ENCODE measurements around the gene QTRT2.

The QTRT2 gene

DNA sequence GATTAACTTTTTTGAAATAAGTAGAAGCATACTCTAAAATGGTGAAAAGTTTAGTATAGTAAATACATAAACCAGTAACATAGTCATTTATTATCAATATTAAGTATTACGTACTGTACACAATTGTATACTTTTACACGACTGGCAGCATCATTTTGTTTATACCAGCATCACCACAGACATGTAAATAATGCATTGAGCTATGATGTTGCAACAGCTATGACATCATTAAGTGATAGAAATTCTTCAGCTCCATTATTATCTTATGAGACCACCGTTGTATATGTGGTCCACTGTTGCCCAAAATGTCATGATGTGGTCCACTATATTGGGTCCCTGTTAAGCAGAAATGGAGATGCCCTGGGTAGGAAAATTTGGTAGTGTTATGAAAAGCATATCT lies 71.0 kb downstream of the QTRT2 start:
- DNase-seq = no peak

DNA sequence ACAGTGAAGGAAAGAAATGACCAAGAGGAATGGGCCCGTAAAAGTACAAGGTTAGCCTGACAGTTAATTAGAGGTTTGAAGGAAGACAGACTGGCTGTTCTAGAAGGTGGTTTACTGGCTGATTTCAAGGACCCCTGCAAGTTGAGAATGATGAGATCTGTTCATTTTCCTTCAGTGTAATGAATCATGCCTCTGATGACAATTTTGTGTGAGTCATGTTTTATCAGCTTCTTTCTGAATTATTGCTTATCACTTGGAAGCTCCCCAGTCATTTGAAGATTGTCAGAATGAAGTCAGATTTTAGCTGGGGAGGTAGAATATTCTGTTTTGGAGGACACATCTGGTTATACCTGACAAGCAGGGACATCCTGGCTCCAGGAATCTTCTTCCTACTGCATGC lies 71.7 kb downstream of the QTRT2 start:
- no peak for DNase-seq

DNA sequence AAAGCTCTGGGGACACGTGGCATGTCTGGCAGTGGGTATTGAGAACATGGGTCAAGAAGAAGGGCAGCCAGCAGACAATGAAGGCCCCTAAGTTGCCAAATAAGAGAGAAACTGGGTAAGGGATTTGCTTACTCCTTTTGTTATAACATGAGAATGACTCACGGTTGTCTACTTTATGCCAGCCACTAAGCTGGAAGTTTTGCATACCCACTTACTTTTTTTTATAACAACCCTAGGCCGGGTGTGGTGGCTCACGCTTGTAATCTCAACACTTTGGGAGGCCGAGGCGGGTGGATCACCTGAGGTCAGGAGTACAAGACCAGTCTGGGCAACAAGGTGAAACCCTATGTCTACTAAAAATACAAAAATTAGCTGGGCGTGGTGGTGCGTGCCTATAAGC lies 72.3 kb downstream of the QTRT2 start:
- DNase-seq = no peak

DNA sequence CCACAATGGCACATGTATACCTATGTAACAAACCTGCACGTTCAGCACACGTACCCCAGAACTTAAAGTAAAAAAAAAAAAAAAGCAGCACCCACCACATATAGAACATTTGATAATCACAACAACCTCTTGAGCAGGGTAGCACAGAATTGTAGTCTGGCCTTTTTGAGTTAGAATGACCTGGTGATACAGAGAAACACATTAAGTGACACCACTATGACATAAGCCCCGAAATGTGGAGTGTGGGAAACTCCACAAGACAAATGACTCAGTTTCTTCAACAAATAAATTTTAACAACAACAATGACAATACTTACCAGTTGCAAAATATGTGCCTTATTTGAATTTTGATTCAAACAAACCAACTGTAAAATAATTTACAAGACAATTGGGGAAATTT lies 76.0 kb downstream of the QTRT2 start:
- no peak for DNase-seq

DNA sequence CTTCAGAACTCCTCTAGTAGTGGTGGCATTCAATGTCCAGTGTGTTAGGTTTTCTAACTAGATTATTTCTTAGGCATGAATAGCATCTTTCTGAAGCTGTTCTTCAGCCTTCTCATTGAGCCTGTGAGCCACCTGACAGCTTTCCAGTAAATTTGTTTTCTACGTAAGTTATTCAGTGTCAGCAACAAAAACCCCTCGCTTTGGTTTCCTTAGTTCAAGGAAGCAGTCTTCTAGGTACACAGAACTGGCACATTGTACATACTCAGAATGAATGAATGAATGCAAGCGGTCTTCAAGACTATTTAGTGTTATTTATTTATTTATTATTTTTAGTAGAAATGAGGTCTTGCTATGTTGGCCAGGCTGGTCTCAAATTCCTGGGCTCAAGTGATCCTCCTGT lies 77.4 kb downstream of the QTRT2 start:
- no peak for DNase-seq
